CD4-positive, alpha-beta T cell treated with Interleukin-6 at 100 ng/mL for 8 hours (primary cell): ENCODE measurements around the gene GSX1.
A peak's percentile ranks its signal among the peaks of the same experiment; 100 is the strongest.
"Not testable (repeated sequence)": the region's sequence is repeated elsewhere in the genome, so short reads cannot be mapped to it uniquely, and the experiment has no call there.

Source experiments
- DNase-seq: peaks from one replicate; pipeline ENCODE4 v3.0.0-alpha.2; 2020; ENCODE audit warnings: mixed read lengths, low spot score

The GSX1 gene

DNA sequence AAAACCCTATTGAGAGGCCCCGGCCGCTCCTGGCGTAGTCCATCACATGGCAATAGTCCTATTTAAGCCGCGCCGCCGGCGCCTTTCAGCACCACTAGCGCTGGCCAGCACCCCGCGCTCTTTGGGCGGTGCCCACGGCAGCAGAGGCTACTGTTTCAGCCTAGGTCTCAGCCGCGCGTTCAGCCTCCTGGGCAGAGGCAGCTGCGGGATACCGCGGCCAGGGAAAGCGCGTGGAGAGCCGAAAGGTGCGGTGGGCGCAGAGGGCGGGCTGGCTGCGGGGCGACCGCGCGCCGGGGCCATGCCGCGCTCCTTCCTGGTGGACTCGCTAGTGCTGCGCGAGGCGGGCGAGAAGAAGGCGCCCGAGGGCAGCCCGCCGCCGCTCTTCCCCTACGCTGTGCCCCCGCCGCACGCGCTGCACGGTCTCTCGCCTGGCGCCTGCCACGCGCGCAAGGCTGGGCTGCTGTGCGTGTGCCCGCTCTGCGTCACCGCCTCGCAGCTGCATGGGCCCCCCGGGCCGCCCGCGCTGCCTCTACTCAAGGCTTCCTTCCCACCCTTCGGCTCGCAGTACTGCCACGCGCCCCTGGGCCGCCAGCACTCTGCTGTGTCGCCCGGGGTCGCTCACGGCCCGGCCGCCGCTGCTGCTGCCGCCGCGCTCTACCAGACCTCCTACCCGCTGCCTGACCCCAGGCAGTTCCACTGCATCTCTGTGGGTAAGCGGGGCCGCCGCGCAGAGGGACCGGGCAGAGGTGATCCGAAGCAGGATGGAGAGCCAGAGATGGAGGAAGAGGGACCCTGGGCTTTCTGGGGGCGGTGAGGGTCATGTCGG is at the start of gene GSX1:
GSX1 (plus strand) TSS at position 91 of the 826 bp plus-strand sequence; CDS start at position 299, 208 bp downstream.
- no peak for DNase-seq

DNA sequence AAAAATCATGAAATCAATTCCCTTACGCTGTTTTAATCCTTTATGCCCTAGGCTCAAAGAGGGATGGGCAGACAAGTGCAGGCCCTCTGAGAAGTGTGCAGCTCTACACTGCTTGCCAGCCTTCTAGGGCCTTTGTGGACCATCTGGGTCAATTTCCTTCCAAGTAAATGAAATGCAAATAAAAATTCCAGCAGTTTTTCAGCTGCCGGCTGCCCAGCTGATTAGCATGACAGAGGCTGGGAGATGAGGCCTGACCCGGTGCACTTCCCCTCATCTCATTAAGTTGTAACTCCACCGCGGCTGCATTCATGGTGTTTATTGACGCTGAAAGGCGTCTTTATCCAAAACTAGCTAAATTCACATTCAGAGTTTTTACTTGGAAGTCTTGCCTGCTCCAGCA is 47.5 kb upstream of the GSX1 start:
- no peak for DNase-seq

DNA sequence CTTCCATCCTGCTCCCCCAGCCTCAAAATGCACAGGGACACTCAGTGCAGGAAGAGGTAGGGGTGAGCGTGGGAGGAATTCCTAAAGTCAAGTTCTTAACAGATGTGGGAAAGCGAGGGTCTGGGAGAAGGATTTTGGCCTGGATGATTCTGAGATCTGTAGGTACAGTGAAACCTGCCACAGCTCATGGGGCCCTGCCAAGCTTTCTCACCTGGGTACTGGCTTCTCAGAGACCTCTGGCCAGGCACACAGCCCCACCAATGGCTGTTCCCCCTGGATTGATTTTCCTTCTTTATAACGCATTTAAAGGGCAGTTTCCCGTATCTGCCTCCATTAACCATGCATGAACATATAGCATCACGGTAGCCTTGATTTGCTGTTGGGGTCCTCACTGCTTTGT is 47.0 kb upstream of the GSX1 start:
- DNase-seq: no peak

DNA sequence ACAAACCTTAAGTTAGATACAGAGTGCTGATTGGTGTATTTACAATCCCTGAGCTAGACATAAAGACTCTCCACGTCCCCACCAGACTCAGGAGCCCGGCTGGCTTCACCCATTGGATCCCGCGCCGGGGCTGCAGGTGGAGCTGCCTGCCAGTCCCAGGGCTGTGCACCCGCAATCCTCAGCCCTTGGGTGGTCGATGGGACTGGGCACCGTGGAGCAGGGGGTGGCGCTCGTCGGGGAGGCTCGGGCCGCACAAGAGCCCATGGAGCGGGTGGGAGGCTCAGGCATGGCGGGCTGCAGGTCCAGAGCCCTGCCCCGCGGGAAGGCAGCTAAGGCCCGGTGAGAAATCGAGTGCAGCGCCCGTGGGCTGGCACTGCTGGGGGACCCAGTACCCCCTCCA is 44.1 kb upstream of the GSX1 start:
- not testable (repeated sequence) for DNase-seq

DNA sequence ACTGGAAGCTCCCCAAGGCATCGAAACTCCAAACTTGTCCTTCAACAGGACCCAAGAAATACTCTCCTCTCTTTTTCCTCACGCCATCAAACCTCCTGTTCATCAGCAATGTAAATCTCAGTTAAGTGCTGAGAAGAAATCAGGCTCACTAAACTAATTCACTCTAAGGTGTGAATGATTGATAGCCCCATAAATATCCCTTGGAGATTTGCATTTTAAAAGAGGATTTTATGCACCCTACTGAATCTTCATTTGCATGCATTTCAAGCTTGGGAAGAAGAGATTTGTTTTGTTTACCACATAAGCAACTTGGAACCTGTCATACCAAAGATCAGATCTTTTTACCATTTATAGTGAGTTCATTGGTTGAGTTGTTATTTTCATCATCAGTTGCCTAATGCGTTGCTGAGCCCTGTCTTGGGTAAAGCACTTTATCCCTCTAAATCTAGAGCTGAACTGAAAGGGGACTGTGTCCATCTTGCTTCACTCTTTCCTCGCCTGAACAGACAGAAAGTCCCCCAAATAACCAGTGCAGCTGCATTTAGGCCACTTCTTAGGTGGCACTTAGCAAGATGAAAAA is 40.2 kb upstream of the GSX1 start:
- no peak for DNase-seq

DNA sequence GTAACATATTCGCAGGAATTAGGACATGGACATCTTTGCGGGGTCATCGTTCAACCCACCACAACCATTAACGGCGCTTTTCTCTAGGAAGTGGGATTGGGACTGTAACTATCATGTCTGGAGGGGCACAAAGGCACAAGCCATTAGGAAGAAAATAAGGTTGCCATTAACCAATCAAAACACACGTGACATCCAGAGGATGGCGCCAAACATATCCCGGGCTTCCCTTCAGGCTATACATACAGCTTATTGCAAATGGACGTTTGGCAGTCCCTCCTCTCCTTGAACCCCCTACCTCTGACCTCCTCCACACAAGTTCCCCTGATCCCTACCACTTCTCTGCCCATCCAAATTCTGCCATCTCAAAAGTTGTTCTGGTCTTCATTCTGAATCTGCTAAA is 26.6 kb upstream of the GSX1 start:
- no peak for DNase-seq

DNA sequence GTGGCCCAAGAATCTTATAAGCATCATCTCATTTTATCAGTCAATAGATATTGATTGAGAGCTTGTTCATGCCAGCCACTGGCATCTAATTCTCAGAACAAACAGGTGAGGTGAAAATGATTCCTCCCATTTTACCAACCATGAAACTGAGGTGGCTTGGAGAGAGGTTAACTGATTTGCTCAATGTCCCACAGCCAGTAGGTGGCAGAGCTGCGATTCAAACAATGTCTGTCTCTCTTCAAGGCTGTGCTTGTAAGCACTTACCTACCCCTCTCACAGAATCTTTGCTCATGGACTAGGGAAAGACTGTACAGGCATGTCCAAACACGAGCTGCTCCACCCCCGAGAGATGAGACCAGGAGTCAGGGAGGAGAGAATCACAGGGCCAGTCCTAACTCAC is 21.5 kb upstream of the GSX1 start:
- no peak for DNase-seq

DNA sequence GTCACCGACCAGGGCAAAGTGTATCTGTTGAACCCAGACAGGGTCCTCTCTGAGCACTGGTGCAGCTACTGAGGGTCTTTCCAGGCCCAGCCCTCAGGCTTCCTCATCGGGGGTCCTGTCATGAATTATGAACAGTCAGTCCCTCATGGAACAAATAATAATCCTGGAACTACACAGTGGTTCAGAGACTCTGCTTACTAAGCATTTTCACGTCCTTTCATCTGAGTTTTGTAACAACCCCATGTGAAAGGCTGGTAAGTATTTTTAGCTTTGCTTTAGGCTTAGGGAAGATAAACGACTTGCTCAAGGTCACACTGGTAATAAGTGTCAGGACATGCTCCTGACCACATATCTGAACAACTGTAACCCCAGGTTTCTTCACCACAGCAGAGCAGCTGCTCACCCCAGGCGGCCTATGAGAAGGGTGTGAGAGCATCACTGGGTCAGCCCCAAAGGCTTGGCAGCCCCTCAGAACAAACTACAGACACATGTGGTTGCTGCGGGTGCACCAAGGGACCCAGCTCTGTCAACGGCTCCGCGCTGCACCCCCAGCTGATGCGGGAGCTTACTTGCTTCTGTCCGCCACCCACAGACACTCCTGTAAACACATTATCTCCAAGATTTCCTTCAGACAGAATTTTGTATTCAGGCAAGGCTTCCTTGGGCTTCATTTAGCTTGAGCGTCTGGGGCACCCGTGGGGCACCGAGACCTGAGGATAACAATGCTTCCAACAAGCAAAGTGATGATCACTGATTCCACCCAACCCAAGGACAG is 19.4 kb upstream of the GSX1 start:
- DNase-seq: no peak

DNA sequence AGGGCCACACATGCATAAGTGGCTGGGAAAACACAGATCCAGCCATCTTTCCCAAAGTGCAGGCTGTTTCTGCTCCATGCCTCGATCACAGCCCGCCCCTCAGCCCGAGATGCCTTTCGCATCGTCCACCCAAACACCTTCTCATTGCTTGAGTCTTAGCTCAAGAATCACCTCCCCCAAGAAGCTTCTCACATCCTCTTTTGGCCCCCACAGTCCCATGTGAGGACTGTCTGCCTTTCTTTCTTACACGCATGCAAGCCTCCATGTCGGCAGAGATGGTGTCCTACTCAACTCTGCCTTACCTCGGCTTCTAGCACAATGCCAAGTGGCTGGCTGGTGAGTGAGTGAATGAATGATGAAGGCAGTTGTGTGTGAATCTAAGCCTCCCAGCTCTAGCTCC is 18.1 kb upstream of the GSX1 start:
- DNase-seq: no peak

DNA sequence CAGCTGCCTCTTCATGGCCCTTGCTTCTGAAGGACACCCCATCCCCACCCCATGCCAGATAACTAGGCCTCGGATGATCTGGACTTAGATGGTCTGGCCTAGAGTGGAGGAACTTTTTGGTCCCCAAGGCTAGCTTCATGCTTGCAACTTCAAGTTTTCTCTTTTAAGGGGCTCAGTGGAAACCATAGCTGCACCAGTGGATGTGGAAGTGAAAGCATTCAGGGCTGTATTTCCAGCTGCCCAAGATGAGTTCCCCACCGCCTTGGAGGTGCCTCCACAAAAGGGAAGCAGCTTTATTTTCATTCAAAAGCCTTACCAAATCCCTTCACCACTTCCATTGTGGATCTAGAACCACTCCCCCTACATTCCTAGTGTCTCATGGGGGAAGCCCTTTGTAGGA is 17.6 kb upstream of the GSX1 start:
- DNase-seq: no peak

DNA sequence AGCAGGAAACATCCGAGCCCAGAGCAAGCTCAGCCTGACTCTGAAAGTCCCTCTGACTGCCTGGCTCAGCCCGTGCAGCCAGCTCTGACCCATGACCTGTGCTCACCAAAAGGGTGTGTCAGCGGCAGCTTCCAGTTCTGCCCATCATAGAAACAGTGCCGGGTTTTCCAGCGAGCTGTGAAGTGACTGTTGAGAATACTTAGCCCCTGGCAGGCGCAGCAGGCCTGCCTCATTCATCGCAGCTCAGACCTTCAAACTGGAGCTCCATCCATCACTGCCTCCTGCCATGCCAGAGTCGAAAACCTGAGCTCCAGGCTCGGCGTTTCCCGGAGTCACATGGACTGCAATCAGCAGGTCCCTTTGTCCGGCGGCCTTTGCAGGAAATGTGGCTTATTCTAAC is 16.3 kb upstream of the GSX1 start:
- no peak for DNase-seq

DNA sequence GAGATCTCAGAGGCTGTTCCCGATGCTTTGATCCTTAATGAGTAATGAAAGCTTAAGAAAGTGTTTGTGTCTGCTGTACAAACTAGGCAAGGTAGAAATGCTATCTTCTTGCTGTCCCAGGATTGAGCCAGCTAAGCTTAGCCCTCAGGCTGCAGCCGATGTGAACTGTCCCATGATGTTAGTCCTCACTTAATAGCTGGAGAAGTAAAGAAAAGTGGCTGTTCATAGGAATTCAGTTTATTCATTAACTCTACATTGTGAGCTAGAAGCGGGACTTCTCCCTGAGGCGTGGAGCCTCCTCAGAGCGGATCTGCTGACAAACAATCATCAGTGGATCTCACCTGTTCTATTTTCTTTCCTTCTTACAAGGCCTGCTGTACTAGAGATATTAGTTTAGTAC is 10.1 kb upstream of the GSX1 start:
- no peak for DNase-seq

DNA sequence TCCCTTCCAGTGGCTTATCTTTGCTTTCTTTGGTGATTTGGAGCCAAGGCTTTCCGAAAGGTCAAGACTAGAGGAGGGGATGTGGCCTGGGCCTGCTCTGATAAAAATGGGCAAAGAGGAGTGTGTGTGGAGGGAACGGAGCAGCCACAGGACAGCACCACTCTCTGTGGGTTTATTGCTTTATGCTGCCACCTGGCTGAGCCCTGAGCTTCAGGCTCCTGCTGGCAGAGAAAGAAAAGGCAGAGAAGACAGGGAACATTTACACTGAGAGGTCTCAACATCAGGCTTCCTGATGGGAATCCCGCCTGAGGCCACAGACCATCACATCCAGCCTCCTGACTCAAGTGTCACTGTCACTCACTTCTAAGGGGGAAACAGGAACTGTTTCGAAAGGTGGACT is 9.2 kb upstream of the GSX1 start:
- DNase-seq: no peak

DNA sequence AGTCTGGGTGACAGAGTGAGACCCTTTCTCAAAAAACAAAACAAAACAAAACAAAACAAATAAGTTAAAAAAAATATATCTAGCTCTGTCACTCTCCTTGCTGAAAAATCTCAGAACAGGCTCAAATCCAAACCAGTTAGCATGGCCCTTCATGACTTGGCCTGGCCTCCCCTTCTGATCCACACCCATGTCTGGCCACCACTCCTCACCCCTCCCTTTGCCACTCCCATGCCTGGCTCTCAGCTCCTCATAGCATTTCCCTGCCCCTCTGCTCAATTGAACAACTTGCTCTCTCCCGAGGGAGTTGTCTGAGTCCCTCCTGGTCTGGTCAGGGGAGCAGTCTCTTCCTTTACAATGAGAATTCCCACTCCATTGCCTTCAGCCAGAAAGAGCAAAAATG is 4.0 kb upstream of the GSX1 start:
- DNase-seq: no peak

DNA sequence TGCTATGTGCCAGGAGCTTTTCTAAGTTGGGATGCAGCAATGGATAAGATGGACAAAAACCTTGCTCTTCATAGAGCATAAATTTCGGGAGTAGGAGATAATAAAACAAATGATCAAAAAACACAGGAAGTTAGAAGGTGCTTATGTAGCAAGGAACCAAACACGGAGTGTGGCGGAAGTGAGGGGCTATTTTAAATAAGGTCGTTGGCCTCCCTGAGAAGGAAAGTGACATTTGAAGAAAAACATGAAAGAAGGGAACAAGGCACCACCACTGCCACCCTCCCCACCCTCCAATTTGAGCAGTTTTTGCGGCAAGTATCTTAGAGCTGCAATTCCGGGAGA is 3.2 kb upstream of the GSX1 start:
- DNase-seq: peak; percentile 10

DNA sequence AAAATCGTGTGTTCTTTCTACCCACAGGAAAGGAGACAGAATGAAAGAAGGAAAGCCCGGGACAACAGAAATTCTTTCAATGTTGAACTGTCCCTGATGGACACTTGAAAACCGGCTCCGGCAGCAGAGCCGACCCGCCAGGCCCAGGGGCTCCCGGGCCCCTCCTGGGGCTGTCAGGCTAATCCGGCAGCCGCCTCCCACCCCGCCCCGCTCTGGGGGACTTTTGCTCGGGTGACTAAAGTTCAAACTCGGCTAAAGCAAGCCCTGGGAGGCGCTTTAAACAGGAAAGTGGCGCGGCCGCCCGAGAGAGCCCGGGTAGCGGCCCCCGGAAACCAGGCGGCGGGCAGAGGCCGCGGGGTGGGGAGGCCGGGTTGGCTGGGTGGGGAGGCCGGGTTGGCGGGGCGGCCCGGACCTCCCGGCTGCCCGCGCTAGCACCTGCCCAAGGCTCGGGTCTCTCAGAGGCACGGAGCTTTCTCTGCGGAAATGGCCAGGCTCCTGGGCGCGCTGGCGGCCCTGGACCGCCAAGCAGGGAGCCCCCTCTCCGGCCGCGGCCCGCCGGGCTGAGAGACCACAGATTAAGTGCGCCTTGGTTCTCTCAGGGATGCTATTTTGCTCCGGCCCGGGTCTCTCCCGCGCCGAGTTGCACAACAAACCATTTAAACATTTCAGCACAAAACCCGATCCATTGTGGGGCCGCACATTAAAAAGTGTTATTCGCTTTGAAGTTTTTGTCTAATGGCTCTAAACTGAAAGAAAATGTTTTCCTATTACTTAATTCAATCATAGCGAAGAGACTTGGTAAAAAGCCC is 2.6 kb upstream of the GSX1 start:
- DNase-seq: no peak

DNA sequence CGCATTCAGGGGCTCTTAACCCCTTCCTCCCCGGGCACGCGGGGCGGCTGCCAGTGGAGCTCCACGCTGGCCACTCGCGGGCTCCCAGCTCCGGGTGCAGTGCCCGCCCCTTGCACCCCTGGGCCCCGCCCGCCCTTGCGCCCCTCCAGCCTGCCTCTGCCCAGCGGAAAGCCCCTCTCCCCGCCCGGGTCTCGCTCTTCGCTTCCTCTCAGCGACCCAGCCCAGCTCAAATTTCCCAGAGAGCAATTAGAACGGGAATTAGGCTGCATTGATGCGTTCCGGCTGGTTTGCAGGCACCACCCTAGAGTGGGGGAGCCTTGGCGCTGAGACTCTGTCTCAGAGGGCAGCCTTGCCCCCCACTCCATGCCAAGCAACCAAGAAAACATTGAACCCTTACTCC is 1.8 kb upstream of the GSX1 start:
- no peak for DNase-seq

DNA sequence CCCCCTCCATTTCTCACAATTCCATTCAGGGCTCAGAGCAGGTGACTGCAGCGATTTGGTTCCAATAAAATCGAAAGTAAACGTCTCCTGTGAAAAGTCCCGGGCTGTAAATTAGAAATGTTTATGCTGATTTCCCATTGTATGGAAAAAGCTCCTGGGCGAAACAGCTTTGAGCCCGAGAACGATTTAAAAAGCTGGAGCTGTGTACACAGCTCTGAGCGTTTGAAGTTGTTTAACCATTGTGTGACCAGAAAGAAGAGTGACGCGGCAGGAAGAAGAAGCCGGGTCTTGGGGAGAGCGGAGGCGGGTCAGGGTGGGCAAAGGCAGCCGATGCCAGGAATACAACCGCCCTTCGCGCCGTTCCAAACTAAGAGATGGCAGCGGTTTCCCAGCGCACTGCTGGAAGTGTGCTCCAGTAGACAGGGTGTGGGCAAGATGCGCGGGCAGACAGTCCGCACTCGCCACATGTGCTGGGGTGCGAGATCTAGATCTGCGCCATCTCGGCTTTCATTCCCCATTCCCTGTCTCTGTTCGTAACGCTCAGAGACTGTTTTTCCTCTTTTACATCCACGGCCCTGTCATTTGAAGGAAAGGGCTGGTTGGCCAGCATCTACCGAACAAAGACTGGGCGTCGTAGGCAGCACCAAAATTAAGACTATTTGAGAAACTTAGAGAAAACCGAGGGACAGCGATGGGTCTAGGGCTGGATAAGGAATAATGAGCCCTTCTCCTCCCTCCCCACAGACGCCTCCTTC is 960 bp upstream of the GSX1 start:
- no peak for DNase-seq

DNA sequence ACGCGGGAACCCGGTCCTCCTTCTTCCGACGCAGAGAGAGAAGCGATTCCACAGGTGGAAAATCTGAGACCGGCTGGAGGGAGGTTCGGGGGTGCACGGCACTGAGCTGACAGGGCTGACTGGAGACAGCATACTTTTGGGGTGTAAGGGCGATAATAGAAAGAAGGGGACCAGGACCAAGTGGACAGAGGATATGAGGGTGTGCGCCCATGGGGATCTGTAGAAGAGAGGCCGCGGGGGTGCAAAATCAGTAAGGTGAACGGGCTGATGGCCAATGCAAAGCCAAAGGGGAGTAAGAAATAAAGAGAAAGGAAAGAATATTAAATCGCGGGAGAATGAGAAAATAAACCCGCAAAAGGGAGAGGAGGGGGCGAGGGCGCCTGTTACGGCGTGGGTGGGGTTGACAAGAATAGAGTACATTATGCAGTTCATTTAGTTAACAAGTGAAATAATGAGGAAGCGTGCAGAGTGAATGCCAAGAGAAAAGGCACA is 336 bp upstream of the GSX1 start:
- DNase-seq: no peak

DNA sequence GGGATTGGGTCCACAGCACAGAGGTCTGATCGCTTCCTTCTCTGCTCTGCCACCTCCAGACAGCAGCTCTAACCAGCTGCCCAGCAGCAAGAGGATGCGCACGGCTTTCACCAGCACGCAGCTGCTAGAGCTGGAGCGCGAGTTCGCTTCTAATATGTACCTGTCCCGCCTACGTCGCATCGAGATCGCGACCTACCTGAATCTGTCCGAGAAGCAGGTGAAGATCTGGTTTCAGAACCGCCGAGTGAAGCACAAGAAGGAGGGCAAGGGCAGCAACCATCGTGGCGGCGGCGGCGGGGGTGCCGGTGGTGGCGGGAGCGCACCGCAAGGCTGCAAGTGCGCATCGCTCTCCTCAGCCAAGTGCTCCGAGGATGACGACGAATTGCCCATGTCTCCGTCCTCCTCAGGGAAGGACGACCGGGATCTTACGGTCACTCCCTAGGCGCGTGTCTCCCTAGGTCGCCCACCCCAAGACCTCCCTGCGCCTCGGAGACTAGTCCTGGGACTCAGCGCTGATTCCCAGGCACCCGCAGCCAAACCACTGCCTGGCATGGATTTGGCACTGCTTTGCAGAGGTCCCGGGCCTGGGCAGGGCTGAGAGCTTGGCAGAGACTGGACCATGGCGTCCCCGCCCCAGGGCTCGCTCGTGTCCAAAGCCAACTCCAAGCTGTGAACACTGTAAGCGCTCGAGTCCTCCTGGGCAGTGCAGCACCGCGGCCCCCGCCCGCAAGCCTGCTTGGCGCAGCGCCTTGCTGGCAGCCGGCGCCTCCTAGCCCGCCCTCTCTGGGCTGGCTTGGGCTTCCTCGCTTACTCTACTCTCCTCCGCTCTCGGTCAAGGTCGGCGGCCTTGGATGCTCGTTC is 1.5 kb downstream of the GSX1 start:
- no peak for DNase-seq

DNA sequence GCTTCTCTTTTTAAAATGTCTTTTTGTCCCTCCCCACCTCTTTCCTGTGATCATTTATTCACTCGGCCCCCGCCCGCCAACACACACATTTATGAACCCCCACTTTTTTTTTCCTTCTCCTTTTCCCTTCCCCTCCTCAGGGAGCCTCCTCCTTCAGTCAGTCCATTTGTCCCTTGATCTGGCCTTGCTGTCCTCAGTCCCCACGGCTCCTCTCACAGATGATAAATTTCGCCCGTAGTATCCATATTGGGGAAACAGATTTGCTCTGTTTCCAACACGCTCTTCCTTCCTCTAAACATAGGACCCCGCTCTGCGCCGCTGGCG is 2.0 kb downstream of the GSX1 start:
- DNase-seq: no peak
